NCI-H1092 (cell line): ENCODE measurements around the gene IFIT1B.

Experiments used
- DNase-seq: peaks from one replicate; lab custom pipeline; 2025; lab: John Stamatoyannopoulos, UW

Gene IFIT1B

GRCh38 chr10:89413398-89413912 lies 35.6 kb downstream of the IFIT1B start:
- DNase-seq: no peak

GRCh38 chr10:89414146-89414878 lies 36.5 kb downstream of the IFIT1B start, which contains the start of gene IFIT5:
IFIT5 (plus strand) TSS chr10:89414568; CDS start chr10:89414799, 231 bp downstream.
- peak; percentile 63 for DNase-seq

- no peak for DNase-seq
Measured at GRCh38 chr10:89414879-89415821, 37.3 kb downstream of the IFIT1B start.

GRCh38 chr10:89416465-89416864 lies 38.6 kb downstream of the IFIT1B start:
- DNase-seq: no peak

GRCh38 chr10:89419548-89419947 lies 41.7 kb downstream of the IFIT1B start:
- no peak for DNase-seq

GRCh38 chr10:89421018-89421476 lies 43.2 kb downstream of the IFIT1B start:
- DNase-seq: no peak

GRCh38 chr10:89425000-89425399 lies 47.1 kb downstream of the IFIT1B start:
- DNase-seq: no peak

GRCh38 chr10:89426230-89426868 lies 48.5 kb downstream of the IFIT1B start:
- no peak for DNase-seq

GRCh38 chr10:89427629-89428028 lies 49.8 kb downstream of the IFIT1B start:
- DNase-seq: no peak

- DNase-seq: no peak
Measured at GRCh38 chr10:89428877-89429276, 51.0 kb downstream of the IFIT1B start.

GRCh38 chr10:89431977-89432376 lies 54.1 kb downstream of the IFIT1B start:
- DNase-seq: no peak
